Smooth muscle cell (in vitro differentiated cells): ENCODE results near the gene LMBRD2. TPM values are rescaled to one million over a fixed set of nuclear protein-coding genes. Genes with fewer than 3 reads are reported as not detected.

Source experiments
- DNase-seq: peaks from one replicate; lab custom pipeline; 2025; ENCODE audit not compliant: unreplicated experiment; lab: John Stamatoyannopoulos, UW
- H2AFZ ChIP-seq: fragments of 200-600 bp; sonication (generic); 2 replicates; pipeline ENCODE4 v1.6.0; 2016; ENCODE audit warnings: antibody characterized with exemption, low read depth, mild to moderate bottlenecking
- H3F3A ChIP-seq: fragments of 200-600 bp; sonication (generic); 2 replicates; pipeline ENCODE4 v1.6.0; 2017; ENCODE audit warnings: antibody characterized with exemption, low read depth
- H3K27ac ChIP-seq: fragments of 200-600 bp; sonication (generic); 2 replicates; pipeline ENCODE4 v1.5.1; 2016; ENCODE audit warnings: low read depth, mild to moderate bottlenecking
- H3K27me3 ChIP-seq: fragments of 200-600 bp; sonication (generic); 2 replicates; pipeline ENCODE4 v1.6.1; 2016; ENCODE audit warnings: low read depth, mild to moderate bottlenecking
- H3K36me3 ChIP-seq: fragments of 200-600 bp; sonication (generic); 2 replicates; pipeline ENCODE4 v1.5.1; 2016; ENCODE audit warnings: low read depth
- H3K4me1 ChIP-seq: fragments of 200-600 bp; sonication (generic); 2 replicates; pipeline ENCODE4 v1.5.1; 2016; ENCODE audit warnings: low read depth
- H3K4me2 ChIP-seq: fragments of 200-600 bp; sonication (generic); 2 replicates; pipeline ENCODE4 v1.6.0; 2016; ENCODE audit warnings: mild to moderate bottlenecking
- H3K4me3 ChIP-seq: fragments of 200-600 bp; sonication (generic); 2 replicates; pipeline ENCODE4 v1.5.1; 2016; ENCODE audit warnings: mild to moderate bottlenecking
- H3K79me2 ChIP-seq: fragments of 200-600 bp; sonication (generic); 2 replicates; pipeline ENCODE4 v1.6.0; 2016; ENCODE audit warnings: low read depth, mild to moderate bottlenecking
- H3K9ac ChIP-seq: fragments of 200-600 bp; sonication (generic); 2 replicates; pipeline ENCODE4 v1.6.0; 2016; ENCODE audit warnings: low read depth
- H3K9me3 ChIP-seq: fragments of 200-600 bp; sonication (generic); replicated peaks from 2 replicates; pipeline ENCODE4 v1.5.1; 2016; ENCODE audit warnings: low read depth
- H4K20me1 ChIP-seq: fragments of 200-600 bp; sonication (generic); 2 replicates; pipeline ENCODE4 v1.6.0; 2016; ENCODE audit warnings: low read depth
- WGBS: methylation state at CpG from one replicate; pipeline ENCODE4 v1.1.7; 2016; ENCODE audit warnings: low lambda C conversion rate; 5-methylcytosine and 5-hydroxymethylcytosine counted together
- polyA plus RNA-seq: library from polyadenylated mRNA; unstranded; fragments of >200 nt; fragmentation: Nextera tagmentation; extraction: Ambion mirVana; gene quantifications from 2 replicates; pipeline ENCODE4 v1.2.1, GENCODE V29; 2016
- total RNA-seq: library from RNA; depleted of rRNA; stranded (reverse); fragments of >200 nt; gene quantifications from 2 replicates; pipeline ENCODE4 v1.2.3, GENCODE V29; 2014
- TF ChIP-seq, protein P1 (sequence below): fragments of 200-600 bp; sonication (generic); IDR thresholded peaks from 2 replicates; pipeline ENCODE4 v1.5.1; 2017; ENCODE audit warnings: borderline replicate concordance, mild to moderate bottlenecking, antibody characterized with exemption; ENCODE audit not compliant: insufficient read depth, poor library complexity, severe bottlenecking

The LMBRD2 gene
- total and polyA plus RNA-seq, 2 experiments from 2014 or later = 2.5 to 18.5 TPM

DNA sequence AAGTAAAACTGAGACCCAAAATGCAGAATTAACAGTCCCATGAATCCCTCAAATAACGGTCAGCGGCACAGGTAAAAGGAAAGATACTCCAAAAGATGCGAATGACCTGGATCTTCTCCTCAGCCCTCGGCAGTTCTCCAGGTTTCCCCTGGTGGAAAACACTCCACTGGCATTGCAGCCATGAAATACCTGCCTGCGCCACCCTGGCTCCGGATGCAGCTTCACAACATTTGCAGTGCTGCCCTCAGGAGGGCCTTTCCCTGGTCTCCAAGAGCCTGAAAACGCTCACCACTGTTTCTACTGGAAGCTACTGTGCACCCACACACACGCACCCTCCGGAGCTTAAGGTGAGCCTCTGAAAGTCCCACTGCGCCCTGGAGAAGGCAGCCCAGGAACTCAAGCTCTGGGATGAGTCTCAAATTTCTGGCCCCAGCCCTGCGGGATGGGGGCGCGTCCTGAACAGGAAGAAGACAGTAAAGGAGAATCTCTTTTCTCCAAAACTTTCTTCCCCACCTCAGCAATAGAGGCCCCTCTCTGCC lies 85.6 kb downstream of the LMBRD2 start:
- Histone ChIP-seq H3K4me2 (peak overlapping the region; percentile 87), H3F3A (no peaks in the 10 kb centered on the region), H3K9me3 (no peaks in the 10 kb centered on the region), H4K20me1 (no peaks in the 10 kb centered on the region), H3K4me3 (peak overlapping the region; percentile 47), H3K27ac (no peak overlapping the region), H3K27me3 (peaks cover 42% of the 10 kb centered on the region), H2AFZ (peak overlapping the region; percentile 91), H3K79me2 (no peaks in the 10 kb centered on the region), H3K36me3 (no peaks in the 10 kb centered on the region), H3K4me1 (peaks cover 3% of the 10 kb centered on the region), H3K9ac (no peak overlapping the region)
- 26% methylated on average over 13 of the region's 13 CpGs for WGBS
- TF ChIP-seq, protein P1, sequence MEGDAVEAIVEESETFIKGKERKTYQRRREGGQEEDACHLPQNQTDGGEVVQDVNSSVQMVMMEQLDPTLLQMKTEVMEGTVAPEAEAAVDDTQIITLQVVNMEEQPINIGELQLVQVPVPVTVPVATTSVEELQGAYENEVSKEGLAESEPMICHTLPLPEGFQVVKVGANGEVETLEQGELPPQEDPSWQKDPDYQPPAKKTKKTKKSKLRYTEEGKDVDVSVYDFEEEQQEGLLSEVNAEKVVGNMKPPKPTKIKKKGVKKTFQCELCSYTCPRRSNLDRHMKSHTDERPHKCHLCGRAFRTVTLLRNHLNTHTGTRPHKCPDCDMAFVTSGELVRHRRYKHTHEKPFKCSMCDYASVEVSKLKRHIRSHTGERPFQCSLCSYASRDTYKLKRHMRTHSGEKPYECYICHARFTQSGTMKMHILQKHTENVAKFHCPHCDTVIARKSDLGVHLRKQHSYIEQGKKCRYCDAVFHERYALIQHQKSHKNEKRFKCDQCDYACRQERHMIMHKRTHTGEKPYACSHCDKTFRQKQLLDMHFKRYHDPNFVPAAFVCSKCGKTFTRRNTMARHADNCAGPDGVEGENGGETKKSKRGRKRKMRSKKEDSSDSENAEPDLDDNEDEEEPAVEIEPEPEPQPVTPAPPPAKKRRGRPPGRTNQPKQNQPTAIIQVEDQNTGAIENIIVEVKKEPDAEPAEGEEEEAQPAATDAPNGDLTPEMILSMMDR = no peak
- DNase-seq = no peak

DNA sequence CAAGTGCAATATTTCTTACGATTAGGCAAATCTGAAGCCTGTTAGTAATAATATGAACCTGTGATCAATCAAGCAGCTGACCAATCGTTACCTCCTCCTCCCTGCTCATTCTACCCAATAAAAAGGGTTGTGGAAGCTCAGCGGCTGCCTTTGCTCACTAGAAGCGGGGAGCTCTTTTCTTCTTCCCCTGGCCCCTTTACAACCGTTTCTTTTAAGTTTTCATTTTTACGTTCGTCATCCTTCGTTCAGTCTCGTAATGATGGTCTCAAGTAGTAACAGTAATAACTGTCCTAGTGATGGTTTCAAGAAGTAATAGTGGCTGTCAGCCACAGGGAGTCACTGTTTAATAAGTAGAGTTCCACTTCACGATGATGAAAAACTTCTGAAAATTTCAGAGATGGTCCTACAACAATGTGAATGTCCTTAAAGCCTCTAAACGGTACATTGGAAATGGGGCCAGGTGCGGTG lies 91.2 kb downstream of the LMBRD2 start:
- H3K9ac ChIP-seq = no peak overlapping the region
- 71% methylated on average over 12 of the region's 12 CpGs for WGBS
- DNase-seq = no peak
- no peak overlapping the region for H2AFZ ChIP-seq
- no peak overlapping the region for H3K4me3 ChIP-seq
- no peaks in the 10 kb centered on the region for H3K9me3 ChIP-seq
- H3K79me2 ChIP-seq = no peaks in the 10 kb centered on the region
- TF ChIP-seq, protein P1 = peak; percentile 26
- peaks cover 7% of the 10 kb centered on the region for H3F3A ChIP-seq
- no peaks in the 10 kb centered on the region for H4K20me1 ChIP-seq
- H3K27me3 ChIP-seq = peaks cover 4% of the 10 kb centered on the region
- H3K4me1 ChIP-seq = peaks cover 6% of the 10 kb centered on the region
- H3K27ac ChIP-seq = no peak overlapping the region
- H3K4me2 ChIP-seq = peak overlapping the region; percentile 24
- no peaks in the 10 kb centered on the region for H3K36me3 ChIP-seq

GRCh38 chr5:36059571-36060419 lies 91.9 kb downstream of the LMBRD2 start:
- Histone ChIP-seq H3K79me2 (no peaks in the 10 kb centered on the region), H3K4me3 (no peak overlapping the region), H3F3A (peaks cover 7% of the 10 kb centered on the region), H3K9ac (no peak overlapping the region), H3K4me2 (peak overlapping the region; percentile 24), H3K9me3 (no peaks in the 10 kb centered on the region), H3K36me3 (no peaks in the 10 kb centered on the region), H3K27me3 (no peaks in the 10 kb centered on the region), H2AFZ (no peak overlapping the region), H3K4me1 (peaks cover 6% of the 10 kb centered on the region), H4K20me1 (no peaks in the 10 kb centered on the region), H3K27ac (no peak overlapping the region)
- no peak for DNase-seq
- TF ChIP-seq, protein P1 = no peak
- 49% methylated on average over 5 of the region's 5 CpGs for WGBS

- Histone ChIP-seq H3K9ac (no peak overlapping the region), H3F3A (peaks cover 7% of the 10 kb centered on the region), H3K36me3 (no peaks in the 10 kb centered on the region), H3K9me3 (no peaks in the 10 kb centered on the region), H3K27ac (no peak overlapping the region), H4K20me1 (no peaks in the 10 kb centered on the region), H3K79me2 (no peaks in the 10 kb centered on the region), H3K4me3 (no peak overlapping the region), H2AFZ (no peak overlapping the region), H3K4me1 (peaks cover 6% of the 10 kb centered on the region), H3K4me2 (no peak overlapping the region), H3K27me3 (no peaks in the 10 kb centered on the region)
- WGBS = 68% methylated on average over 2 of the region's 2 CpGs
- no peak for DNase-seq
- TF ChIP-seq, protein P1 = no peak
These were observed 92.9 kb downstream of the LMBRD2 start for GRCh38 chr5:36058776-36059175.
